Lung (tissue), 12 donors: ENCODE results near the gene CCPG1. TPM values are rescaled to one million over a fixed set of nuclear protein-coding genes. Genes with fewer than 3 reads are reported as not detected.

Source experiments
- ATAC-seq: fragments of 200-7000 bp; cut with Tn5 transposase; one replicate; pipeline ENCODE4 v1.9.1; 2020; ENCODE audit warnings: moderate number of reproducible peaks; ENCODE audit not compliant: insufficient read depth, low FRiP score
- DNase-seq, 3 donors: peaks; one replicate each; pipeline ENCODE4 v3.0.0-alpha.2; 2013 to 2017
- H3K27ac ChIP-seq, 2 donors: one replicate each; pipeline ENCODE4 v1.5.1; 2013; ENCODE audit warnings: mild to moderate bottlenecking in 2 of 2, moderate library complexity in 2 of 2, control low read depth in 1 of 2, inconsistent platforms in 1 of 2, low read depth in 1 of 2, low read length in 1 of 2
- H3K27me3 ChIP-seq, 3 donors: one replicate each; pipeline ENCODE4 v1.5.1; 2013; ENCODE audit warnings: low read length in 2 of 3; ENCODE audit not compliant: control insufficient read depth in 3 of 3, insufficient read depth in 3 of 3
- H3K36me3 ChIP-seq, 4 donors: one replicate each; pipeline ENCODE4 v1.5.1; 2013; ENCODE audit warnings: low read length in 4 of 4, mild to moderate bottlenecking in 1 of 4, moderate library complexity in 1 of 4; ENCODE audit not compliant: control insufficient read depth in 4 of 4, insufficient read depth in 4 of 4
- H3K4me1 ChIP-seq, 5 donors: one replicate each; pipeline ENCODE4 v1.5.1; 2013; ENCODE audit warnings: low read length in 5 of 5, mild to moderate bottlenecking in 2 of 5, moderate library complexity in 1 of 5; ENCODE audit not compliant: control insufficient read depth in 5 of 5, insufficient read depth in 5 of 5
- H3K4me3 ChIP-seq: one replicate; pipeline ENCODE4 v1.5.1; 2013; ENCODE audit warnings: mild to moderate bottlenecking, control low read depth, moderate library complexity
- H3K9ac ChIP-seq, 2 donors: one replicate each; pipeline ENCODE4 v1.5.1; 2013; ENCODE audit warnings: low read length in 2 of 2, control low read depth in 1 of 2; ENCODE audit not compliant: insufficient read depth in 1 of 2
- H3K9me3 ChIP-seq, 4 donors: one replicate each; pipeline ENCODE4 v1.5.1; 2013; ENCODE audit warnings: low read length in 3 of 4, mild to moderate bottlenecking in 1 of 4, moderate library complexity in 1 of 4; ENCODE audit not compliant: control insufficient read depth in 4 of 4, insufficient read depth in 3 of 4
- CTCF ChIP-seq: IDR thresholded peaks from 2 replicates; pipeline ENCODE4 v1.5.1; 2012; ENCODE audit warnings: mild to moderate bottlenecking; ENCODE audit errors: control extremely low read depth, extremely low read depth
- WGBS, 2 donors: extraction: QIAGEN DNeasy Blood & Tissue Kit; methylation state at CpG; one replicate each; pipeline ENCODE4 v1.1.7; 2013; 5-methylcytosine and 5-hydroxymethylcytosine counted together
- polyA plus RNA-seq, 2 donors: library from polyadenylated mRNA; stranded (reverse); fragments of 200-250 nt; gene quantifications; one replicate each; pipeline ENCODE4 v1.2.1, GENCODE V29; 2013
- total RNA-seq, 2 donors: library from RNA; depleted of rRNA in 1 of 2; stranded (reverse); fragments of >200 nt in 1 of 2; gene quantifications; one replicate each; pipeline ENCODE4 v1.2.1, GENCODE V29; 2014 to 2021
- donor health status: control.
- donor health status: control.
- donor health status: Bipolar disorder and iron deficiency.
- donor health status: healthy.
- donor health status: DM: yes; HTN: yes; CAD: no.

Gene CCPG1
- total and polyA plus RNA-seq, 4 donors = 24.0 to 75.0 (median 53.8) TPM

- Histone ChIP-seq H3K9ac (no peak overlapping the region), H3K27me3 (no peaks in the 10 kb centered on the region), H3K4me3 (no peak overlapping the region), H3K4me1 (no peaks in the 10 kb centered on the region), H3K9me3 (no peaks in the 10 kb centered on the region), H3K27ac (no peak overlapping the region), H3K36me3 (peaks cover 9 to 17% (median 12%) of the 10 kb centered on the region in 4 donors)
- 78 to 95% methylated on average over 1 of the region's 1 CpG for WGBS, 2 donors
- no peak for DNase-seq
- ATAC-seq = no peak
- no peak for TF ChIP-seq CTCF
These were observed 73.2 kb downstream of the CCPG1 start for GRCh38 chr15:55334997-55335396.

GRCh38 chr15:55334371-55334770 lies 73.8 kb downstream of the CCPG1 start:
- Histone ChIP-seq H3K4me3 (no peak overlapping the region), H3K27me3 (no peaks in the 10 kb centered on the region), H3K9me3 (no peaks in the 10 kb centered on the region), H3K36me3 (peaks cover 9 to 18% (median 12%) of the 10 kb centered on the region in 4 donors), H3K27ac (no peak overlapping the region), H3K9ac (no peak overlapping the region), H3K4me1 (no peaks in the 10 kb centered on the region)
- TF ChIP-seq CTCF = no peak
- no peak for ATAC-seq
- 88 to 98% methylated on average over 5 of the region's 5 CpGs for WGBS, 2 donors
- DNase-seq = no peak

GRCh38 chr15:55327387-55327786 lies 80.8 kb downstream of the CCPG1 start:
- Histone ChIP-seq H3K9me3 (no peaks in the 10 kb centered on the region), H3K27me3 (no peaks in the 10 kb centered on the region), H3K4me3 (no peak overlapping the region), H3K4me1 (peaks cover 0 to 2% (median 0%) of the 10 kb centered on the region in 5 donors), H3K36me3 (peaks cover 0 to 14% (median 8%) of the 10 kb centered on the region in 4 donors), H3K9ac (no peak overlapping the region), H3K27ac (no peak overlapping the region)
- TF ChIP-seq CTCF = no peak
- ATAC-seq (no peak), DNase-seq (no peak)
- 34 to 71% methylated on average over 1 of the region's 1 CpG for WGBS, 2 donors

GRCh38 chr15:55322467-55322866 lies 85.7 kb downstream of the CCPG1 start:
- WGBS, 2 donors = 40 to 74% methylated on average over 5 of the region's 5 CpGs
- no peaks in the 10 kb centered on the region for H3K9me3 ChIP-seq
- H3K9ac ChIP-seq = no peak overlapping the region
- H3K36me3 ChIP-seq = peaks cover 0 to 1% (median under 1%) of the 10 kb centered on the region in 4 donors
- no peak overlapping the region for H3K4me3 ChIP-seq
- peaks cover 0 to 11% (median 3%) of the 10 kb centered on the region in 5 donors for H3K4me1 ChIP-seq
- DNase-seq (no peak), ATAC-seq (no peak)
- TF ChIP-seq CTCF = no peak
- no peaks in the 10 kb centered on the region for H3K27me3 ChIP-seq
- no peak overlapping the region for H3K27ac ChIP-seq
